ENCODE results near the gene RNF4. TPM values are rescaled to one million over a fixed set of nuclear protein-coding genes. Genes with fewer than 3 reads are reported as not detected.

The RNF4 gene
- total RNA-seq, 1 donor from 2014 or later = 63.8 TPM

DNA sequence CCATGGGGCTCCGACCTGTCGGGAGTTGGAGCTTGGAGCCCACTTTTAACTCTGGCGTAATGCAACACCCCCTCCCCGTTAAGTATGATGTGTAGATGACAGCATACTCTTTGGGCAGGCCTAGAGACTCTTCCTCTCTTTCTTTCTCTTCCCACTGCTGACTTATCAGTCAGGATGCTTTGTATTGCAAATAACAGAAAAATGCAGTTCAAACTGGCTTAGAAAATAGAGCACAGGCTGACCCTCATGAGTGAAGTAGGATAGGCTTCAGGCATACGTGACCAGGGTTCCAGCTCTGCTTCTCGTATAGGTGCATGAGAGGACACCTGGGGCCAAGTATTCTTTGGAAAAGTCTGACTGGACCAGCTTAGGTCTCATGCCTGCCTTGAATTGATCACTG is 23.3 kb upstream of the RNF4 start:
- H3K27me3 Mint-ChIP-seq (ENCODE audit: low read depth) = peaks cover 3% of the 10 kb centered on the region
- H3K9me3 Mint-ChIP-seq = no peaks in the 10 kb centered on the region
- H3K36me3 Mint-ChIP-seq = no peaks in the 10 kb centered on the region
- no peak overlapping the region for H3K27ac Mint-ChIP-seq
- no peaks in the 10 kb centered on the region for H3K4me1 Mint-ChIP-seq
- no peak for DNase-seq (ENCODE audit: low spot score in 2 of 2, unreplicated experiment in 2 of 2)
- no peak for TF ChIP-seq CTCF (IDR thresholded peaks at IDR 0.05; ENCODE audit: unreplicated experiment)
- H3K4me3 Mint-ChIP-seq = no peak overlapping the region

GRCh38 chr4:2446656-2447564 is 22.0 kb upstream of the RNF4 start:
- no peak for DNase-seq (ENCODE audit: low spot score in 2 of 2, unreplicated experiment in 2 of 2)
- H3K4me3 Mint-ChIP-seq = no peak overlapping the region
- no peaks in the 10 kb centered on the region for H3K9me3 Mint-ChIP-seq
- no peaks in the 10 kb centered on the region for H3K36me3 Mint-ChIP-seq
- H3K4me1 Mint-ChIP-seq = no peaks in the 10 kb centered on the region
- H3K27ac Mint-ChIP-seq = no peak overlapping the region
- H3K27me3 Mint-ChIP-seq (ENCODE audit: low read depth) = peaks cover 7% of the 10 kb centered on the region
- TF ChIP-seq CTCF (IDR thresholded peaks at IDR 0.05; ENCODE audit: unreplicated experiment) = no peak

DNA sequence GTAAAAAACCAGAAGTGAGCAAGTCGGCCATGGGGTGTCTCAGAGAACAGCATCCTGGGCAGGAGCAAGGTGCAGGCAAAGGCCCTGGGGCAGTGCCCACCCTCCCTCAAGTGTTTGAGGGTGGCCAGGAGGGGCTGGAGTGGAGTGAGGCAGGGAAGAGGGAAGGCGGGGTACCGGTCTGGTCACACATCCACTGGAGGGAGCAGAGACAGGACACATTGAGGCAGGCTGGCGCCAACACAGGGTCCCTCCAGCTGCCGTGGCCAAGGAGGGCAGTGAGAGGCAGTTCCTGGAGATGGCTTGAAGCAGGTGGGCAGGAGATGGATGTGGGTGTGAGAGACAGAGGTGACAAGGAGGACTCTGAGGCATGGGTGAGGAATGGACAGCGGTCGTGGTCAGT is 20.3 kb upstream of the RNF4 start:
- no peaks in the 10 kb centered on the region for H3K4me1 Mint-ChIP-seq
- H3K36me3 Mint-ChIP-seq = no peaks in the 10 kb centered on the region
- H3K27me3 Mint-ChIP-seq (ENCODE audit: low read depth) = peaks cover 7% of the 10 kb centered on the region
- no peak for TF ChIP-seq CTCF (IDR thresholded peaks at IDR 0.05; ENCODE audit: unreplicated experiment)
- H3K9me3 Mint-ChIP-seq = no peaks in the 10 kb centered on the region
- DNase-seq (ENCODE audit: low spot score in 2 of 2, unreplicated experiment in 2 of 2) = no peak
- H3K27ac Mint-ChIP-seq = no peak overlapping the region
- H3K4me3 Mint-ChIP-seq = no peak overlapping the region

DNA sequence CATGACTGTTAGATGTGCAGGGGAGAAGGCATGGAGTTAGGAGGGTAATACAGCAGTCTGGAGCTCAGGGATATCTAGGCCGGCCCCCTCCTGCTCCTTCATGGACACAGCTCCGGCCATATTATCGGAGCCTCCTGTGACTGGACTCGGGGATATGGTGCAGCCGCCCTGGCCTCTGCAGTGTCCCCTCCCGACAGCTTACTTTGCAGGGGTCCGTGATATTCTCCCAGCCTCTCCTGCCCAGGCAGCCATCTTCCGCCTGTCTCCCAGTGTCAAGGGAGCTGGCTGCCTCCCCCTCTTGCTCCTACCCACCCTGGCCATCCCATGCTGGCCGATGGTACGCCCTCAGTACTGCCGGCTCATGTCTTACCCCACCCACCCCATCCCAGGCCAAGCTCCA is 19.9 kb upstream of the RNF4 start:
- Mint-ChIP-seq H3K4me3 (no peak overlapping the region), H3K4me1 (no peaks in the 10 kb centered on the region), H3K27me3 (ENCODE audit: low read depth) (peaks cover 7% of the 10 kb centered on the region), H3K36me3 (no peaks in the 10 kb centered on the region), H3K9me3 (no peaks in the 10 kb centered on the region), H3K27ac (no peak overlapping the region)
- no peak for DNase-seq (ENCODE audit: low spot score in 2 of 2, unreplicated experiment in 2 of 2)
- TF ChIP-seq CTCF (IDR thresholded peaks at IDR 0.05; ENCODE audit: unreplicated experiment) = no peak

- Mint-ChIP-seq H3K36me3 (no peaks in the 10 kb centered on the region), H3K27me3 (ENCODE audit: low read depth) (peaks cover 7% of the 10 kb centered on the region), H3K27ac (no peak overlapping the region), H3K9me3 (no peaks in the 10 kb centered on the region), H3K4me1 (no peaks in the 10 kb centered on the region), H3K4me3 (no peak overlapping the region)
- no peak for DNase-seq (ENCODE audit: low spot score in 2 of 2, unreplicated experiment in 2 of 2)
- TF ChIP-seq CTCF (IDR thresholded peaks at IDR 0.05; ENCODE audit: unreplicated experiment) = no peak
These were observed 19.2 kb upstream of the RNF4 start for GRCh38 chr4:2449511-2450392.

Data from mesothelial cell of epicardium (in vitro differentiated cells).